SH-SY5Y (cell line): ENCODE results near the gene LRIG1.

Experiments used
- GATA2 ChIP-seq: IDR thresholded peaks from 2 replicates; pipeline ENCODE4 v1.6.1; 2011; ENCODE audit warnings: mild to moderate bottlenecking, low read depth, low read length
- GATA3 ChIP-seq: IDR thresholded peaks from 2 replicates; pipeline ENCODE4 v1.6.1; 2011; ENCODE audit warnings: low read depth, mild to moderate bottlenecking, low read length, moderate library complexity

LRIG1 gene

DNA sequence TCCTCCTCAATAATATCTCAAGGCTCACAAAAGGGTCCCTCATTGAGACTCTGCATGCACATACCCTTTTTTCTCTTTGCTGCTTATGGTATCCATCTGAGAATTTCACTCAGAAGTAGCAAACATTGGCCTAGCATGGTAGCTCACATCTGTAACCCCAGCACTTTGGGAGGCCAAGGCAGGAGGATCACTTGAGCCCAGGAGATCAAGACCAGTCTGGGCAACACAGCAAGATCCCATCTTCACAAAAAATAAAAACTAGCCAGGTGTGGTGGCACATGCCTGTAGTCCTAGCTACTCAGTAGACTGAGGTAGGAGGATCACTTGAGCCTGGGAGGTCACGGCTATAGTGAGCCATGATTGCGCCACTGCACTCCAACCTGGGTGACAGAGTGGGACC is 11.7 kb downstream of the LRIG1 start:
- no peak for TF ChIP-seq GATA3
- no peak for TF ChIP-seq GATA2

DNA sequence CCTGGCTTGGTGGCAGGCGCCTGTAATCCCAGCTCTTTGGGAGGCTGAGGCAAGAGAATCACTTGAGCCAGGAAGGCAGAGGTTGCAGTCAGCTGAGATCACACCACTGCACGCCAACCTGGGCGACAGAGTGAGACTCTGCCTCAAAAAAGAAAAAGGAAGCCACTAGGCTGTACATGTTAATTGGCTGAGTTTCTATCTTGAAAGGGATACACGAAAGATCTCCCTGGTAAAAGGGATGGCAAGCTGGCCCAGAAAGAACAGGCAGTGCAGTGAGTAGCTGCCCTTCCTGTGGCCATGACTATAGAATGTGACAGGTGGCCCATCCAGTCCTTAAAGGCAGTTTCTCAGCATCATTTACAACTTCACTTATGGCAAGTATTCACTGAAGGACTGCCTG is 12.3 kb downstream of the LRIG1 start:
- TF ChIP-seq GATA2 (no peak), GATA3 (no peak)

DNA sequence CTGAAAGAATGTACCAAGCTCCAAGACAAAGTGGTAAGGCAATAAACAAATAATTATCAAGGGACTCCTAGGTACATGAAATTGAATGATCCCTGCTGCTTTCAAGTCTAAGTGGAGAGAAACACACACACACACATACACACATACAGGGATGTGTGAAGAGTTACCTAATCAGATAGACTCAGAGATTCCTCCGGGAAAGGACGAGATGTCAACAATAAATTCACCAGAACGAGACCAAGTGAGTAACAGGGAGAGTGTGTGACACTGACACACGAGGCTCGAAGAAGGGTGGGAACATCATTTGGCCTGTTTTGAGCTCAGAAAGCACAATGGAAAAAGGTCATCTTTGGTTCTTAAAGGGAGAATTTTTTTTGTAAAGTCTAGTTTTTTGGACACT is 13.4 kb downstream of the LRIG1 start:
- TF ChIP-seq GATA3 = no peak
- TF ChIP-seq GATA2 = no peak

DNA sequence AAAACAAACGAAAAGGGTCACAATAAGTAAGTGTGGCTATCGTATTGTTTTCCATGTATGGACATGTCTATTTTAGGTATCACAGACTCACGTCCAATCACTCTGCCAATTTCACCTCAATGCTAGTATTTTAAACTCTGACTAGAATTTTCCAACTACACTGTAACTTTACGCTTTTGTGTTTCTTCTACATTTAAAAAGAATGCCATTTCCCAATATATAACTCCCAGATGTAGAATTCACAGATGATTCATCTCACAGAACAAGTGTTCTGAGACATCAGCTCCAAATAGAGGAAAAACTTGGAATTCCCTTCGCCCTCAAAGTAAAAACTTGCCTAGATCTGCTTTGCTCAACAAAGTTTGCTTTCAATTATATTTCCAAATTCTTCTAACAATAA is 14.2 kb downstream of the LRIG1 start:
- no peak for TF ChIP-seq GATA3
- no peak for TF ChIP-seq GATA2

DNA sequence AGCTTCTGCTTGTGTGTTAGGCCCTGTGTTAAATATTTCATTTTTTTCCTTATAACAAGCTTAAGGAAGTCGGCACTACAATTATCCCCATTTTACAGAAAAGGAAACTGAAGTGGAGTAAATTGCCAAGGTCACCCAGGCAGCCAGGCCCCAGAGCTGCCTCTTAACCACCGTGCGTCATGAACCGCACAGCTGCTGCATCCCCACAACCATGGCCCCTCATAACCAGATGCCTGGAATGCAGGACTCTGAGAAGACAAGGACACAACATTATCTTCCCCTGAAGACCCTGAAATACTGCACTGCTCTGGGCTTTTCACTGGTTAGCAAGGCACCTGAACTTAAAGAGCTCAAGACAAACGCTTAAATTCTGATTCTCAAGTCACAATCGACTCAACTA is 14.6 kb downstream of the LRIG1 start:
- no peak for TF ChIP-seq GATA3
- TF ChIP-seq GATA2 = no peak

DNA sequence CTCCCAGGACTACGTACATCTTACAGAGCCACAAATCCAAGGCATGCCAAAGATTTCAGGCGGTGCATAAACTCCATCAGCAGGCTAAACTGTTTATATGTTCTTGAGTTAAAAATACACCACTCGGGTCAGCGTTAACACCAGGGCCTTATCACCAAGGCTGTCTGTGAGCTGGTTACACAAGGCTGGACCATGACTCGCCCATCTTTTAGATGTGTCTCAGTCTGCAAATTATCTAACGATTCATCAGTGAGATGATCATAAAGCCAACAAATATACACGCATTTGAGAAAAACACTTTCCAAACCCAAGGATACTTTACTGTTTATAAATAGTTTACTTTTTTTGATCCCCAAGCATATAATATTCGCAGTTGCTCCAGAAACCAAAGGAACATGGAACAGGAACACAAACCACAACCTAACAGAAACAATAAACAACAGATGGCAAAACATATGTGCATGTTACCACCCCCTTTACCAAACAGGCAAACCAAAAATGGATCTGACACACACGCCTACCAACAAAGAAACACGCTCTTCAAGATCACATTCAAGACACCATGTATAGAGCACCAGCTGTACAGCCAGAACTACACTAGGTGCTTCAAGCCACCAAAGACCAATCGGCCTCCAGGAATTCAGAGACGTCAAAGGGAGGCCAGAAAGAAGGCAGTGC is 15.4 kb downstream of the LRIG1 start:
- TF ChIP-seq GATA2 (no peak), GATA3 (no peak)

DNA sequence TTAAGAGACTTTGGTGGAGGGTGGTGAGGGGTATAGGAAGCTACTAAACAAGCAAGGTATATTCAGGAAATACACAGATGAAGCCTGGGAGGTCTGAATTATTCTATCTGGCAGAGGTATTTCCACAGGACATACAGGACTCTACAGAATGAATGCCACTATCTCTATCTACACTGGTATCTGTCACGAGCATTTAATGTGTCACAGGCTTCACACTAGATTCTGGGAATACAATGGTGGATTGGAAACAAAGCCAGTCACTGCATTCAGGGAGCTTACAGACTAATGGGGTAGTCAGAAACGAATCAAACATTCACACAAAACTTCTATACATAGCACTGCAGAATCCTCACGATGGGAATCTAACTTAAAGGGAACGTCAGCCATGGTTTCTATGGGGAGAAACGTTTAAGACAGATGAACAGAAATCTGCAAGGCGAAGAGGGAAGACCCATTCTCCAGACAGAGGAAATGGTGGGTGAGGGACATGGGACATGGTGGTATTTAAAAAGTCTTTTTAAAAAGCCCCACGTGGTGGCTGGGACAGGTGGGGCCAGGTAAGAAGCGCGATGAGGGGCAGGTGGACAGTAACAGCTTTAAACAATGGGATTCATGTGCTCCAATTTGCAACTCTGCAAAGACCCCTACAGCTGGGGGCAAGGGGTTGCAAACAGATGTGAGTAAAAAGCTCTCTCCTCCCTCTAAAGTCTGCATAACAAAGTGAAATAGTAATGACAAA is 16.5 kb downstream of the LRIG1 start:
- no peak for TF ChIP-seq GATA2
- TF ChIP-seq GATA3 = no peak

DNA sequence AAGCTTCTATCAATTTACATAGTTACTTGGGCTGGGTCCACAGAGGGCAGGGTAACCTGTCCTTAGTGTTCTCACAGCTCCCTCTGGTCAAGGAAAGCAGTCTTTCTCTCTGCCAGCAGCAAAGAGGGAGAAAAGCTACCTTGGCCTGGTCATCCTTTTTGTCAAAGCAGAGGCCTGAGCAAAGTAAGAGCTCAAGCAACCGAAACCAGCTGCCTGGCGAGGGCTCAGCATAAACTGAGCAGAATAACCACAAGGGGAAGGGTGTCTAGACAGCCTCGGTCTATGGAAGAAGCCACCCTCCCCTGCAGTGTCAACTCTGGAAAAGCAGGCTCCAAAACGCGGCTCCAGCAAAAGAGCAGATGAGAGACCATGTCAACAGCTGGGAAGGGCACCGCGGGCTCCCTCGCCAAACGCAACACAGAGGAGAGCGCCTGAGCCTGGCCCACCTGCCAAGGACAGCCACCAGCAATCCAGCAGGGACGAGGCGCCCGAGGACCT is 17.4 kb downstream of the LRIG1 start:
- TF ChIP-seq GATA2 (no peak), GATA3 (no peak)

DNA sequence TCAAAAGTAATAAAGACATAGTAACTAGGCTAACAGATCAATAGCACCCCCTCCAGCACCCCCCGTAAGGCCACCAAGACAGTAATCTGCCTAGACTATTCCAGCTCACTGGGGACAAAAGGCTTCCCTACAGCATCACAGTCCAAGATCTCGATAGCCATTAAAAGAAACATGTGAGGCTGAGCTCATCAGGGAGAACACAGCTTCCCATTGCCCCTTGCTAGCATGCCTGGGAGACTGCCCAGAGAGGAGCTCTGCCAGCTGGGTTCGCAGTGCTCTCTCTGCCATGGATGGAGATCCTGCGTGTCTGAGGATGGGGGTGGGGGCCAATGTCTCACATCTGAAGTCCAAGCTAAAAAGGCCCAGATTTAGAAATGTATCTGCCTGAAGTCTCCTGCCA is 17.8 kb downstream of the LRIG1 start:
- TF ChIP-seq GATA2 (no peak), GATA3 (no peak)

DNA sequence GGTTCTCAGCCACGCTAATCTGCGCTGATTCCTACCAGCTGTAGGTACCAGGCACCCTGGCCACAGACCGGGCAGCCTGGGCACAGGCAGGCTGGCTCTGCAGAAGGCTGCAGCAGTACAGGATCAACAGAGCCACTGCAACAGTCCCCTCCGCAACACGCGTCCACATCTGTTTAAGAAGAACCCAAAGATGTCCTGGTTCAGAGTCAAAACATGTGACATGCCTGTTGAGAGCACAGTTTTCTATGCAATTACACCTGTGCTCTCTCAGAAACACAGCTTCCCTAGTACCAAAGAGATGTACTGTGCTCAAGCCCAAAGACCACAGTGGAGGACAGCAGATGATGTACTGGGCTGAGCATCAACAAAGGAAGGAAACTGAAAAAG is 18.8 kb downstream of the LRIG1 start:
- TF ChIP-seq GATA3 = no peak
- TF ChIP-seq GATA2 = no peak

DNA sequence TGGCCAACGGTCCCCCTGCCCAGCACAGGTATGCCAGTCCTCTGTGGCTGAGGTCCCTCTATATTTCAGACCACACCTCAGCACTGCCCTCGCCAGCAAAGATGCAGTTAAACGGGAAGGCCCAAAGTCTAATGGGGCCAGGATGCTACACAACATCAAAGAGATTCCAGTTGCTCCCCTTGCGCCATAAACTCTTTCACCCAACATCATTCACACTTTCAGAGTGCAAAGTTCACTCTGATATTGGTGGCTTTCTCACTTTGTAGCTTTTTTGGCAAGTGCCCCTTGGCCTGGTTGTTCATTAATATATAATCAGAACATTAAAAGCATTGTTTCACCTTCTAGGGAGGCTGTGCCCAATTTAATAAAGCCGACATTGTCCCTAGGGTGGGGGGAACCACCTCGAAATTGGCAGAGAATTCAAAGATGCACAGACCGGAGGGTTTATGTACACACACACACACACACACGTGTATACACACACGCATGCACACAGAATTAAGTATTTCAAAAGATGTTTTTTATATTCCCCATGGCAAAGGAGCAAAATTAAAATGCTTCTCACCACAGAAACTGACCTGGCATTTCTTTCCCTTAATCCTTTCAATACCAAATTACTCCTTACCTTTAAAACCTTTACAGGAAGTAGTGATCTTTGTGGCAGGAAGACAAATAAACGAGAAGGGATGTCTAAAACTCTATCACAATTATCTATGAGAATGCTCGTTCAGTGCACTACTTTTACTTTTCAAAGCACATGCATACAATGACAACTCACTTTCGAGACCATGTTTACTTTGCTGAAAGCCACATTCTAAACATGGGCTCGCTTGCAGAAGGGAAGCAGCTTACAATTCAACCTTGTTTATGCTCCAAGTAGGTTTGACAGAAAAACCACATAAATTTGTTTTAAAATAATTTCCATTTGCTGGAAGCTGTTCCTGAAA is 19.5 kb downstream of the LRIG1 start:
- no peak for TF ChIP-seq GATA3
- no peak for TF ChIP-seq GATA2

DNA sequence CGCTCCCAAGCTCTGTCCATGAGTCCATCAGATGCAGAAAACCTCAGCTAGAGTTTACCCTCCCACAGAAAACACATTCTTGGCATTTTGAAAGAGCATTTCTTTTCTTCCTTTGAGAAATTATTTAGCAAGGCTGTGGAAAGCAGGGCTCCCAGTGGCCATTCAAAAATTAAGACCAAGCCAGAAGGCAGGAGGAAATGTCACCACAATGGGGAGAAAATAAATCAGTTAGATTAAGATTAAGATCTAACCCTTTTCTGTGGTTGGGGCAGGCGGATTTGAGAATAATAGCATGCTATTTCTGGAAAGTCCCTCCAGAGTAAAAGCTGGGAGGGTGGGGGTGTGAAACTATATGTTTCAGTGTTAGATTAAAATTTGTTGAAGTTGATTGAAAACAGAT is 20.2 kb downstream of the LRIG1 start:
- TF ChIP-seq GATA3 (no peak; the same call in 1 of the 2 replicates), GATA2 (peak; percentile 57; the same call in 1 of the 2 replicates)

DNA sequence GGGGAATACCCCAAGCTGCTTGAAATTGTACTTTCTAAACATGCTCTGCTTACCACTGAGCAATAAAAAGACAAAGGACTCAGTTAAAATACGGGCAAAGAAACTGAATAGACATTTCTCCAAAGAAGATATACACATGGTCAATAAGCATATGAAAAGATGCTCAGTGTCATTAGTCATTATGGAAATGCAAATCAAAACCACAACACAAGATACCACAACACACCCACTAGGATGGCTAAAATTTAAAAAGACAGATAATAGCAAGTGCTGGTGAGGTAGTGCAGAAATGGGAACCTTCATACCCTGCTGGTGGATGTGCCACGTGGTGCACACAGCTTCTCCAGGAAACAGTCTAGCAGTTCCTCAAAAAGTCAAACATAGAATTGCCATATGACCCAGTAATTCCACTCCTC is 21.3 kb downstream of the LRIG1 start:
- TF ChIP-seq GATA3 = no peak
- no peak for TF ChIP-seq GATA2

DNA sequence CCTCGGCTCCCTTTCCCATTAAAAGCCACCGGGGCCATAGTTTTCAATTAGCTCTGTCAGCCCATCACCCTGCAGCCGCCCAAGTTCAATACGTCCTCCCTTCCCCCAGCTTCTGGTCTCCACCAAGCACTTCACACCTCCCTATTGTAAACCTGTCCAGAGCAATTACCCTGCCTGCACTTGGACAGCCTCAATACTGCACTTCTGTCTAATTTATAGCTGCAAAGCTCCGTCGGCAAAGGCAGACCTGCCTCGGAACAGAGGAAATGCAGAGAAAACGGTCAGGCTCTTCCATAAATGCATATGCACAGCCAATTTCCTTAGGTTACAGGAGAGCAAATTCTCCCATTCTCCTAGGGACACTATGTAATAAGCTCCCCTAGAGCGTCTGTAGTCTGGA is 21.9 kb downstream of the LRIG1 start:
- TF ChIP-seq GATA3 (no peak), GATA2 (no peak)

DNA sequence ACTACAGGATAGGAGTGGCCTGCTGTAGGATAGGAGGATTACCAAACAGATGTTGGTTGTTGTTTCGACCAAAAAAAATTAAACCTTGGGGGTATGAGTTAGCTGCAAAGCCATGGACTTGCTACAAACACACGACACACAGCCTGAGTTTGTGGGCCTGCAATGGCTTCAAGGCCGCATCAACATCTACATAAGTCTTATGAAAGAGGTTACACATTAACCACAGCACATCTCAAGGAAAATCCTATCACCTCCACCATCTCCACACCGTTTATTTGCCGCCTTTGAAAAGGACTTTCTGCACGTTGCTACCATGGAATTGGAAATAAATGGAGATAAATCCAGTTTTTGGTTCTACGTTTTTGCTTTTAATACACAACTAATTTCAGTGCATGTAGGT is 23.0 kb downstream of the LRIG1 start:
- TF ChIP-seq GATA3 (no peak), GATA2 (no peak)
